ENCODE measurements around the gene GMPPB.

GMPPB gene

DNA sequence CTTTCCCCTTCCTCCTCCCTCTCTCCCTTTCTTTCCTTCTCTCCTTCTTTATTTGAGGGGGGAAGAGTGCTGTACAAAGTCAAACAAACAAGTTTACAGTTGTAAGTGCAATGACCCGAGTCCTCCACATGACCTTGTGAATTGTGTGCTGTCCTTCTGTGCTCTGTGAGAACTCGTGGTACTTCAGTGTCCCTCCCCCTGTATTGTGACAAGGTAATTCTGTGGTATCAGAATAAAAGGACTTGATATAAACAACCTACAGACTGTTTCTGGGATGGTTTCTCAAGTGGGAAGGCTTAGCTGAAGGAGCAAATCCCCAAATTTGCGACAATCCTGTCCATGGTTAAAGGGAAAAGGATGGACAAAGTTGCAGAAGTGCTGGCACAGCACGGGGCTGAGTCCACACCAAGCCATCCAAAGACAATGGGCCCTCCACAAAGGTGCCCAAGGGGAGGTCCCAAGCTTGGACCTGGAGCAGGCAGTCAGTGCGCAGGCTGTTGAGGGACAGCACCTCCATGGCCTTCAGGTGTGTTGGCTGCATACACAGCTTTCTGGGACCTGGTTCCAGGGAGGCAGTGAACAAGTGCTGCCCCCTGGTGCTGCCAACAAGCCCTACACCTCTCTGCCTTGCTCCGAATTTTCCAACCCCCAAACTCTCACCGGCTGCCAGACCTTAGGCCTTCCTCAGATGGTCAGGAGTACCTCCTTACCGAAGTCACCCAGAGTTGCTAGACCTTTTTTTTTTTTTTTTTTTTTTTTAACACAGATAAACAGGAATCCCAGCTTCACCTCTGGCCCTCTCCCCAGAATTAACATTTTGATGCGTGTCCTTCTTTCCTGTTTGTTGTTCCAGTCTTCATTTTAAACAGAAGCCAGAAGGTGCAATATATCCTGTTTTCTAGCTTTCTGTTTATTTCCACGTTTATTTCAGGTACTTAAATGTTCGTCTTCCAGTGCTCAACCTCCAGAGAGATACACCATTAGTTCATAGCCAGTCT, 52.2 kb downstream of the GMPPB start:
- DNase-seq (ENCODE audit: low read depth in 2 of 2) = peak; percentile 23 to 32

DNA sequence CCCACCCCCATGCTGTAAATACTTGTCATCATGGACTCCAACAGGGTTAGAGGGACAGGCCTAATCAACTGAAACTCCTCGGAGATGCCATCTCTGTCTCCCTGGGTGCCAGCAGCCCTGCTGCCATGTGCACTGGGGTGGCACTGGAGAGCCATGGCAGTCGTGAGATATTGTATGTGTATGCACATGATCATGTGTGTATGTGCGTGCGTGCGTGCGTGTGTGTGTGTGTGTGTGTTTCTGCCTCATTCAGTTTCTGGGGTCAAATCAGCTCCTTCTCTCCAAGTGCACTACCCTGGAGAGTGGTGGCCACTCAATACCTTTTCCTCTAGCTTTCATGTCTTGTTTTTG, 52.8 kb downstream of the GMPPB start:
- DNase-seq (ENCODE audit: low read depth in 2 of 2) = no peak
